HepG2 (cell line): ENCODE measurements around the gene EPHB3. TPM values are rescaled to one million over a fixed set of nuclear protein-coding genes. Genes with fewer than 3 reads are reported as not detected.
A peak's percentile ranks its signal among the peaks of the same experiment; 100 is the strongest.

Experiments
- ATAC-seq: fragments of 200-7000 bp; cut with Tn5 transposase; 3 replicates; pipeline ENCODE4 v1.9.1; 2020; ENCODE audit warnings: mild to moderate bottlenecking, moderate library complexity
- BruUV-seq: library from RNA; stranded (reverse); fragments of 400-500 nt; replicated peaks from 2 replicates; lab custom pipeline; 2021; lab: Mats Ljungman, UMichigan
- CTCF ChIA-PET: fragments of 300-600 bp; formaldehyde crosslinking; extraction: SDS; loops from one replicate; lab custom pipeline; 2021; ENCODE audit warnings: low total read pairs, inconsistent platforms, low intra/inter-chr PET ratio; lab: Yijun Ruan, JAX
- POLR2A ChIA-PET: fragments of 350-600 bp; sonication (Branson Sonifier 250); formaldehyde crosslinking; loops from one replicate; lab custom pipeline; 2020; ENCODE audit warnings: antibody characterized with exemption, inconsistent platforms; lab: Yijun Ruan, JAX
- DNase-seq: peaks from one replicate; pipeline ENCODE4 v3.0.0-alpha.2; 2015; ENCODE audit warnings: low spot score
- FAIRE-seq: peaks from 3 replicates; lab custom pipeline; 2011; peaks lifted over from hg19 to GRCh38; lab: Jason Lieb, UNC
- H2AFZ ChIP-seq: one replicate; pipeline ENCODE4 v1.6.1; 2011; ENCODE audit warnings: low read length, inconsistent platforms
- H3K27ac ChIP-seq: fragments of 300-600 bp; 3 replicates; pipeline ENCODE4 v1.8.0; 2011; ENCODE audit warnings: mixed run types, mild to moderate bottlenecking, mixed read lengths, low read length, inconsistent platforms; ENCODE audit not compliant: insufficient read depth; ENCODE audit errors: extremely low read length
- H3K27me3 ChIP-seq, 2 experiments: fragments of 200-600 bp in 1 of 2; 2 replicates in 1 of 2; 3 replicates in 1 of 2; pipeline versions ENCODE4 v1.6.0 to v1.8.0; 2011; ENCODE audit warnings: low read length in 2 of 2, mild to moderate bottlenecking in 2 of 2, moderate library complexity in 2 of 2, inconsistent platforms in 1 of 2; ENCODE audit not compliant: insufficient read depth in 2 of 2, control insufficient read depth in 1 of 2
- H3K36me3 ChIP-seq, 2 experiments: fragments of 200-600 bp in 1 of 2; replicated peaks in 1 of 2; 2 replicates in 1 of 2; 3 replicates in 1 of 2; pipeline versions ENCODE4 v1.5.1 to v1.8.0; 2011; ENCODE audit warnings: low read length in 2 of 2, inconsistent platforms in 1 of 2; ENCODE audit not compliant: insufficient read depth in 2 of 2, control insufficient read depth in 1 of 2
- H3K4me1 ChIP-seq: 2 replicates; pipeline ENCODE4 v1.5.1; 2012; ENCODE audit warnings: low read length, inconsistent platforms; ENCODE audit not compliant: insufficient read depth
- H3K4me2 ChIP-seq: 2 replicates; pipeline ENCODE4 v1.6.0; 2011; ENCODE audit warnings: low read depth, low read length, inconsistent platforms
- H3K4me3 ChIP-seq, 3 experiments: fragments of 200-600 bp in 1 of 3; sonication (generic), shearing (Covaris generic) in 1 of 3; replicated peaks in 1 of 3; 2 replicates each; pipeline ENCODE4 v1.5.1; 2011 to 2016; ENCODE audit warnings: low read length in 3 of 3, inconsistent platforms in 2 of 3, low read depth in 2 of 3, mild to moderate bottlenecking in 2 of 3, control low read depth in 1 of 3, mixed read lengths in 1 of 3; ENCODE audit not compliant: insufficient read depth in 1 of 3
- H3K79me2 ChIP-seq: one replicate; pipeline ENCODE4 v1.6.1; 2011; ENCODE audit warnings: low read length, inconsistent platforms; ENCODE audit not compliant: insufficient read depth
- H3K9ac ChIP-seq: 2 replicates; pipeline ENCODE4 v1.6.0; 2011; ENCODE audit warnings: mild to moderate bottlenecking, low read depth, low read length, inconsistent platforms; ENCODE audit not compliant: insufficient read depth
- H3K9me3 ChIP-seq: 2 replicates; pipeline ENCODE4 v1.5.1; 2012; ENCODE audit warnings: mild to moderate bottlenecking, low read length
- H4K20me1 ChIP-seq: 2 replicates; pipeline ENCODE4 v1.6.0; 2011; ENCODE audit warnings: inconsistent platforms, mild to moderate bottlenecking, low read length, moderate library complexity; ENCODE audit not compliant: insufficient read depth
- GZF1 ChIP-seq: sonication (generic); formaldehyde crosslinking; IDR thresholded peaks from 2 replicates; pipeline ENCODE4 v1.5.1; 2020; ENCODE audit warnings: mild to moderate bottlenecking, missing genetic modification reagents
- MEIS1 ChIP-seq: sonication (generic); formaldehyde crosslinking; IDR thresholded peaks from 2 replicates; pipeline ENCODE4 v1.9.0; 2021; ENCODE audit warnings: mild to moderate bottlenecking, missing genetic modification reagents, moderate library complexity, borderline replicate concordance
- TOPORS ChIP-seq: sonication (generic); formaldehyde crosslinking; IDR thresholded peaks from 2 replicates; pipeline ENCODE4 v1.8.0; 2023; ENCODE audit warnings: mild to moderate bottlenecking, missing genetic modification reagents
- ZNF570 ChIP-seq: sonication (generic); formaldehyde crosslinking; IDR thresholded peaks from 2 replicates; pipeline ENCODE4 v1.4.0; 2020; ENCODE audit warnings: mild to moderate bottlenecking, missing genetic modification reagents, borderline replicate concordance
- WGBS: methylation state at CpG from one replicate; pipeline ENCODE4 v1.1.6; 2017; ENCODE audit warnings: low lambda C conversion rate; 5-methylcytosine and 5-hydroxymethylcytosine counted together
- in situ Hi-C: cut with HindIII; loops from 2 replicates; pipeline ENCODE4 v1.10.0; 2017; ENCODE audit warnings: low pct_unique_long_range_greater_than_20kb; ENCODE audit not compliant: extremely low pct_ligation_motif_present
- intact Hi-C: fragments of 100-400 bp; cut with micrococcal nuclease; formaldehyde crosslinking; loops from one replicate; pipeline ENCODE4 v1.10.0; 2022; ENCODE audit not compliant: unreplicated experiment
- polyA plus RNA-seq, 8 experiments: library from polyadenylated mRNA; depleted of rRNA in 3 of 8; stranded (reverse) in 7 of 8; unstranded in 1 of 8; fragments of >200 nt; fragmentation: Illumina TruSeq in 4 of 8; extraction: Trizol in 4 of 8; gene quantifications; 2 replicates each; pipeline versions ENCODE4 v1.2.1 to v1.2.3, GENCODE V29; 2011 to 2016; ENCODE audit warnings: low read depth in 4 of 8, missing spikeins in 1 of 8, mixed read lengths in 1 of 8; ENCODE audit not compliant: insufficient read depth in 1 of 8
- total RNA-seq, 5 experiments: library from RNA; depleted of rRNA; stranded (reverse); fragments of >200 nt; fragmentation: Illumina TruSeq; extraction: Trizol; gene quantifications; 2 replicates each; pipeline ENCODE4 v1.2.3, GENCODE V29; 2016; ENCODE audit warnings: low read depth in 1 of 5
- TF ChIP-seq, protein P1 (sequence below): sonication (generic); formaldehyde crosslinking; IDR thresholded peaks from 2 replicates; pipeline ENCODE4 v1.4.0; 2020; ENCODE audit warnings: missing genetic modification reagents, mild to moderate bottlenecking, borderline replicate concordance
- TF ChIP-seq, protein P2 (sequence below), 2 experiments: sonication (generic) in 1 of 2; formaldehyde crosslinking in 1 of 2; IDR thresholded peaks; 2 replicates each; pipeline versions ENCODE4 v1.4.0 to v1.6.1; 2016 to 2020; ENCODE audit warnings: borderline replicate concordance in 1 of 2, low read depth in 1 of 2, mild to moderate bottlenecking in 1 of 2, missing genetic modification reagents in 1 of 2
- TF ChIP-seq, protein P3 (sequence below): IDR thresholded peaks from 2 replicates; pipeline ENCODE4 v1.6.1; 2016; ENCODE audit warnings: missing compliant biosample characterization, missing genetic modification reagents, borderline replicate concordance
- TF ChIP-seq, protein P4 (sequence below): sonication (generic); formaldehyde crosslinking; conservative IDR thresholded peaks from 2 replicates; pipeline ENCODE4 v1.4.0; 2020; ENCODE audit warnings: missing genetic modification reagents
- TF ChIP-seq, protein P5 (sequence below): sonication (generic); formaldehyde crosslinking; IDR thresholded peaks from 2 replicates; pipeline ENCODE4 v1.8.0; 2022; ENCODE audit warnings: missing genetic modification reagents, mild to moderate bottlenecking, moderate library complexity, borderline replicate concordance
- TF ChIP-seq, protein P6 (sequence below): sonication (generic); formaldehyde crosslinking; IDR thresholded peaks from 2 replicates; pipeline ENCODE4 v1.8.1; 2023; ENCODE audit warnings: mild to moderate bottlenecking, missing genetic modification reagents

Gene EPHB3
- total and polyA plus RNA-seq, 2 of the 13 experiments (the other 11 are each of a cell fraction or from before 2014, with no cell fraction given), result 0.01 TPM; not detected in 1

DNA sequence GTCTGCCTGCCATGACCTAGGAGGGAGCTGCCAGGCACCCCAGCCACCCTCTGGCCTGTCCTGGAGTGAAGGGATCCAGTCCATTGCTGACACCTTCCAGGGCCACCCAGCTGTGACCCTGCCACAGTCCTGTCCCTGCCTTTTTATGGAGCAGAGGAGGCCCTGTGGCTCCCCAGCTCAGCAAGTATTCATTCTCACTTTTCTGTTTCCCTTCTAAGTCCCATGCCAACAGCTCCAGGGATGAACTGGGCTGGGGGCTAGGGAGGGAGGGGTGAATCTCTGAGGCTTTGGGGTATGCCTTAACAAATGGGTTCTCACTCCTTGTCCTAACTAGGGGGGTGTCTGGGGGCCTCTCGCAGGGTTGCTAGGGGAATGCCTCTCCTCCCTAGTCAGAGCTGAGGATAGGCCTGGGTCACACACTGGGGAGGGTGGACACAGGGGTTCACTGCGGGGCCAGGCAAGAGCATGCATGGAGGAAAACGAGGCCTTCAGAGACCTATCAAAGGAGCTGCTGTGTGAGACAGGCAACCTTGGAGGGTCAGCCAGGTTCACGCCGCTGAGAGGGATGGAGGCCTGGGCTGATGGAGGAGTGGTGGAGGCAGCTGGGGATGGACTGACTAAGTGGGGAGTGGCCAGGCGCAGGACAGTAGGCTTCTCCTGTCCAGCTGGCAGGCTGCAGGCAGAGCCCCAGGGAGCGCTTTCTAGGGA, 31.8 kb downstream of the EPHB3 start:
- no peaks in the 10 kb centered on the region for H4K20me1 ChIP-seq
- no peak for FAIRE-seq
- no peak for TF ChIP-seq MEIS1 (CRISPR knock-in tag)
- TF ChIP-seq, protein P1, sequence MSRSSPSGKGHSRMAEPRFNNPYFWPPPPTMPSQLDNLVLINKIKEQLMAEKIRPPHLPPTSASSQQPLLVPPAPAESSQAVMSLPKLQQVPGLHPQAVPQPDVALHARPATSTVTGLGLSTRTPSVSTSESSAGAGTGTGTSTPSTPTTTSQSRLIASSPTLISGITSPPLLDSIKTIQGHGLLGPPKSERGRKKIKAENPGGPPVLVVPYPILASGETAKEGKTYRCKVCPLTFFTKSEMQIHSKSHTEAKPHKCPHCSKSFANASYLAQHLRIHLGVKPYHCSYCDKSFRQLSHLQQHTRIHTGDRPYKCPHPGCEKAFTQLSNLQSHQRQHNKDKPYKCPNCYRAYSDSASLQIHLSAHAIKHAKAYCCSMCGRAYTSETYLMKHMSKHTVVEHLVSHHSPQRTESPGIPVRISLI, result no peak
- TF ChIP-seq, protein P2, sequence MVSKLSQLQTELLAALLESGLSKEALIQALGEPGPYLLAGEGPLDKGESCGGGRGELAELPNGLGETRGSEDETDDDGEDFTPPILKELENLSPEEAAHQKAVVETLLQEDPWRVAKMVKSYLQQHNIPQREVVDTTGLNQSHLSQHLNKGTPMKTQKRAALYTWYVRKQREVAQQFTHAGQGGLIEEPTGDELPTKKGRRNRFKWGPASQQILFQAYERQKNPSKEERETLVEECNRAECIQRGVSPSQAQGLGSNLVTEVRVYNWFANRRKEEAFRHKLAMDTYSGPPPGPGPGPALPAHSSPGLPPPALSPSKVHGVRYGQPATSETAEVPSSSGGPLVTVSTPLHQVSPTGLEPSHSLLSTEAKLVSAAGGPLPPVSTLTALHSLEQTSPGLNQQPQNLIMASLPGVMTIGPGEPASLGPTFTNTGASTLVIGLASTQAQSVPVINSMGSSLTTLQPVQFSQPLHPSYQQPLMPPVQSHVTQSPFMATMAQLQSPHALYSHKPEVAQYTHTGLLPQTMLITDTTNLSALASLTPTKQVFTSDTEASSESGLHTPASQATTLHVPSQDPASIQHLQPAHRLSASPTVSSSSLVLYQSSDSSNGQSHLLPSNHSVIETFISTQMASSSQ (IDR thresholded peaks at IDR 0.05; ENCODE audit: low read depth), result no peak
- TF ChIP-seq, protein P2 (CRISPR knock-in tag; IDR thresholded peaks at IDR 0.05; ENCODE audit: borderline replicate concordance), result no peak
- no peak for TF ChIP-seq TOPORS (CRISPR knock-in tag)
- TF ChIP-seq, protein P3, sequence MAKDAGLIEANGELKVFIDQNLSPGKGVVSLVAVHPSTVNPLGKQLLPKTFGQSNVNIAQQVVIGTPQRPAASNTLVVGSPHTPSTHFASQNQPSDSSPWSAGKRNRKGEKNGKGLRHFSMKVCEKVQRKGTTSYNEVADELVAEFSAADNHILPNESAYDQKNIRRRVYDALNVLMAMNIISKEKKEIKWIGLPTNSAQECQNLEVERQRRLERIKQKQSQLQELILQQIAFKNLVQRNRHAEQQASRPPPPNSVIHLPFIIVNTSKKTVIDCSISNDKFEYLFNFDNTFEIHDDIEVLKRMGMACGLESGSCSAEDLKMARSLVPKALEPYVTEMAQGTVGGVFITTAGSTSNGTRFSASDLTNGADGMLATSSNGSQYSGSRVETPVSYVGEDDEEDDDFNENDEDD (CRISPR knock-in tag), result no peak
- TF ChIP-seq, protein P4, sequence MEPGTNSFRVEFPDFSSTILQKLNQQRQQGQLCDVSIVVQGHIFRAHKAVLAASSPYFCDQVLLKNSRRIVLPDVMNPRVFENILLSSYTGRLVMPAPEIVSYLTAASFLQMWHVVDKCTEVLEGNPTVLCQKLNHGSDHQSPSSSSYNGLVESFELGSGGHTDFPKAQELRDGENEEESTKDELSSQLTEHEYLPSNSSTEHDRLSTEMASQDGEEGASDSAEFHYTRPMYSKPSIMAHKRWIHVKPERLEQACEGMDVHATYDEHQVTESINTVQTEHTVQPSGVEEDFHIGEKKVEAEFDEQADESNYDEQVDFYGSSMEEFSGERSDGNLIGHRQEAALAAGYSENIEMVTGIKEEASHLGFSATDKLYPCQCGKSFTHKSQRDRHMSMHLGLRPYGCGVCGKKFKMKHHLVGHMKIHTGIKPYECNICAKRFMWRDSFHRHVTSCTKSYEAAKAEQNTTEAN (CRISPR knock-in tag), result no peak
- TF ChIP-seq ZNF570 (CRISPR knock-in tag), result no peak
- TF ChIP-seq GZF1, result no peak
- TF ChIP-seq, protein P5, sequence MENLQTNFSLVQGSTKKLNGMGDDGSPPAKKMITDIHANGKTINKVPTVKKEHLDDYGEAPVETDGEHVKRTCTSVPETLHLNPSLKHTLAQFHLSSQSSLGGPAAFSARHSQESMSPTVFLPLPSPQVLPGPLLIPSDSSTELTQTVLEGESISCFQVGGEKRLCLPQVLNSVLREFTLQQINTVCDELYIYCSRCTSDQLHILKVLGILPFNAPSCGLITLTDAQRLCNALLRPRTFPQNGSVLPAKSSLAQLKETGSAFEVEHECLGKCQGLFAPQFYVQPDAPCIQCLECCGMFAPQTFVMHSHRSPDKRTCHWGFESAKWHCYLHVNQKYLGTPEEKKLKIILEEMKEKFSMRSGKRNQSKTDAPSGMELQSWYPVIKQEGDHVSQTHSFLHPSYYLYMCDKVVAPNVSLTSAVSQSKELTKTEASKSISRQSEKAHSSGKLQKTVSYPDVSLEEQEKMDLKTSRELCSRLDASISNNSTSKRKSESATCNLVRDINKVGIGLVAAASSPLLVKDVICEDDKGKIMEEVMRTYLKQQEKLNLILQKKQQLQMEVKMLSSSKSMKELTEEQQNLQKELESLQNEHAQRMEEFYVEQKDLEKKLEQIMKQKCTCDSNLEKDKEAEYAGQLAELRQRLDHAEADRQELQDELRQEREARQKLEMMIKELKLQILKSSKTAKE (CRISPR knock-in tag), result no peak
- TF ChIP-seq, protein P6, sequence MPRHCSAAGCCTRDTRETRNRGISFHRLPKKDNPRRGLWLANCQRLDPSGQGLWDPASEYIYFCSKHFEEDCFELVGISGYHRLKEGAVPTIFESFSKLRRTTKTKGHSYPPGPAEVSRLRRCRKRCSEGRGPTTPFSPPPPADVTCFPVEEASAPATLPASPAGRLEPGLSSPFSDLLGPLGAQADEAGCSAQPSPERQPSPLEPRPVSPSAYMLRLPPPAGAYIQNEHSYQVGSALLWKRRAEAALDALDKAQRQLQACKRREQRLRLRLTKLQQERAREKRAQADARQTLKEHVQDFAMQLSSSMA, result no peak

More for the DNA sequence above, 31.8 kb downstream of the EPHB3 start:
- ChIA-PET POLR2A (no interaction called here), CTCF (no interaction called here)
- Histone ChIP-seq H3K9me3 (no peaks in the 10 kb centered on the region), H3K27me3 (peaks cover 1 to 34% of the 10 kb centered on the region in 2 experiments; a peak in 2 of 5 replicates), H3K4me2 (no peak overlapping the region), H2AFZ (no peak overlapping the region), H3K27ac (no peak overlapping the region), H3K4me1 (no peaks in the 10 kb centered on the region), H3K9ac (no peak overlapping the region), H3K36me3 (no peaks in the 10 kb centered on the region), H3K79me2 (no peaks in the 10 kb centered on the region), H3K4me3 (no peak overlapping the region)
- in situ Hi-C loops, result no loop called here
- DNase-seq, result no peak
- ATAC-seq, result peak; percentile 39
- intact Hi-C loops, result no loop called here
- 34% methylated on average over 5 of the region's 7 CpGs for WGBS
- BruUV-seq, result no TSS peak
